PFSK-1 (cell line): ENCODE results near the gene STOML2.
A peak's percentile ranks its signal among the peaks of the same experiment; 100 is the strongest.

Source experiments
- POLR2AphosphoS5 ChIP-seq: IDR thresholded peaks from 2 replicates; pipeline ENCODE4 v1.6.1; 2012; ENCODE audit warnings: low read depth, mild to moderate bottlenecking, control low read depth, low read length, moderate library complexity
- REST ChIP-seq, 2 experiments: IDR thresholded peaks; 2 replicates each; pipeline versions ENCODE4 v1.6.1 to v1.8.0; 2011 to 2012; ENCODE audit warnings: low read depth in 2 of 2, low read length in 2 of 2, control low read depth in 1 of 2, inconsistent platforms in 1 of 2, mild to moderate bottlenecking in 1 of 2, moderate library complexity in 1 of 2; ENCODE audit not compliant: insufficient read depth in 1 of 2
- SIN3A ChIP-seq: IDR thresholded peaks from 2 replicates; pipeline ENCODE4 v1.6.1; 2012; ENCODE audit warnings: mild to moderate bottlenecking, low read length, moderate library complexity, borderline replicate concordance; ENCODE audit not compliant: insufficient read depth
- TAF1 ChIP-seq: IDR thresholded peaks from 2 replicates; pipeline ENCODE4 v1.6.1; 2012; ENCODE audit warnings: low read length, control low read depth, borderline replicate concordance; ENCODE audit not compliant: insufficient read depth

DNA sequence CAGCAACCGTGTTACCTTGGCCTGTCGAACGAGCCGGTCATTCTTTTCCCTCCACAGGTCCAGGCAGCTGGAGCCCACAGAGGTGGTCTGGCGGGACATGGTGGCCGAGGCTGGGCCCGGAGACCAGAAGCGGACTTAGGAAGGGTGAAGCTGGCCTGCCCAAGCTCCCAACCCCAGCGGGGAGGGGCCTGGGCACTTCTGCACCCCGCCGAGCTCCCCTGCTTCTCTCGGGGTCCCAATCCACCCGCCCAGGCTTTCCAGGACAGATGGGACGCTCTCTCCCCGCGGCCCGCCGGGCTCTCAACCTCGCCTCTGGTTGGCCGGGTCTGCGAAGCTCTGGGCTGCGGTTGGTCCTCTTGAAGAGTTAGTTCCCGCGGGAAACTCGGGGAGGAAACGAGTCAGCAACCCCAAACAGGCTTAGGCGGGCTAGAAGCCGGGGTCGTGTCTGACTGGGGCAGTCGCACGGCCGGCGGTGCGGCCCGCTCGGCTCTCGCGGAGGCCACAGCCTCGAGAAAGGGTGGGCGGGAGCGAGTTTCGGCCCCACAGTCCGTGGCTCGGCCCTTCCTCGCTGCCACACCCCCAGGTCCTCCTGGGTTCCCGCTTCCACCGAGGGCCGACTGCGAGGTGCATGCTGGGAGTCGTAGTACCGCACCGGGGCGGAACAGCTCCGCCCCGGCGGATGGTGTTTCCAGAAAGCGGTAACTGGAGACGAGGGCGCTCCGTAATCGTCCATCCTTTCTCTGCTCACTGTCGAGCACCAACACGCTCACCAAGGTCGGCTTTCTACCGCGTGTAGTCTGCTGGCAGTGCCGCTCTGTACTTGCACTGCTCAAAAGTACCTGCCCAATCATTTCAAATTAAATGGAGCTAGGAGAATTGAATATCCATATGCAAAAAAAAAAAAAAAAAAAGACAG lies 23.2 kb downstream of the STOML2 start, which contains the start of gene FANCG:
- TF ChIP-seq REST (IDR thresholded peaks at IDR 0.05; ENCODE audit: insufficient read depth in 1 of 2, low read depth in 2 of 2, low read length in 2 of 2) (0 out of 4 replicates have a peak, but pooled peaks of 1 of the 2 experiments have one; percentile 37), POLR2AphosphoS5 (peak; percentile 76), TAF1 (peak; percentile 71; the same call in 1 of the 2 replicates), SIN3A (peak; percentile 76; the same call in 1 of the 2 replicates)
